Measurements from ENCODE around the gene SCAF1. TPM values are rescaled to one million over a fixed set of nuclear protein-coding genes. Genes with fewer than 3 reads are reported as not detected.

The SCAF1 gene
- total RNA-seq, 2 experiments from 2014 or later: 48.1 to 59.9 TPM

GRCh38 chr19:49655570-49656455, 13.8 kb downstream of the SCAF1 start:
- DNase-seq: no peak
- Mint-ChIP-seq H3K36me3 (ENCODE audit: low read depth) (peaks cover 31% of the 10 kb centered on the region), H3K4me1 (peaks cover 2% of the 10 kb centered on the region), H3K27me3 (no peaks in the 10 kb centered on the region), H3K27ac (no peak overlapping the region), H3K4me3 (no peak overlapping the region), H3K9me3 (no peaks in the 10 kb centered on the region)
- POLR2A ChIA-PET: interaction anchor here (0.6 to 0.8 kb wide), 2 partner anchors 37 to 252 kb away, joined by 3 to 4 read pairs; no protein-coding TSS in a partner anchor
- CTCF ChIA-PET: interaction anchor here (0.6 to 2.7 kb wide), 7 partner anchors 7 to 248 kb away, joined by 3 to 11 read pairs (median 3); partner anchors contain the start of genes NOSIP, PRMT1, RRAS and SCAF1

GRCh38 chr19:49656456-49657109, 14.6 kb downstream of the SCAF1 start:
- Mint-ChIP-seq H3K4me1 (peaks cover 2% of the 10 kb centered on the region), H3K36me3 (ENCODE audit: low read depth) (peaks cover 34% of the 10 kb centered on the region), H3K27ac (no peak overlapping the region), H3K27me3 (no peaks in the 10 kb centered on the region), H3K4me3 (no peak overlapping the region), H3K9me3 (no peaks in the 10 kb centered on the region)
- POLR2A ChIA-PET: no interaction called here
- no peak for DNase-seq
- CTCF ChIA-PET: interaction anchor here (0.8 to 2.7 kb wide), 4 partner anchors 8 to 77 kb away, joined by 3 to 11 read pairs (median 3); partner anchors contain the start of genes NOSIP, PRMT1 and SCAF1

GRCh38 chr19:49657493-49658138, 15.6 kb downstream of the SCAF1 start:
- Mint-ChIP-seq H3K4me1 (peaks cover 4% of the 10 kb centered on the region), H3K27me3 (no peaks in the 10 kb centered on the region), H3K27ac (peak overlapping the region; percentile 46), H3K9me3 (no peaks in the 10 kb centered on the region), H3K36me3 (ENCODE audit: low read depth) (peaks cover 36% of the 10 kb centered on the region), H3K4me3 (no peak overlapping the region)
- ChIA-PET POLR2A (no interaction called here), CTCF (interaction anchor here (0.5 to 1.5 kb wide), 2 partner anchors 21 to 750 kb away, joined by 3 to 4 read pairs; no protein-coding TSS in a partner anchor)
- DNase-seq: no peak

GRCh38 chr19:49658139-49658517, 16.1 kb downstream of the SCAF1 start:
- POLR2A ChIA-PET: no interaction called here

GRCh38 chr19:49658566-49659442, 16.8 kb downstream of the SCAF1 start:
- Mint-ChIP-seq H3K36me3 (ENCODE audit: low read depth) (peaks cover 38% of the 10 kb centered on the region), H3K4me1 (peaks cover 16% of the 10 kb centered on the region), H3K27me3 (no peaks in the 10 kb centered on the region), H3K27ac (no peak overlapping the region), H3K4me3 (no peak overlapping the region), H3K9me3 (no peaks in the 10 kb centered on the region)
- DNase-seq: no peak
- ChIA-PET POLR2A (no interaction called here), CTCF (interaction anchor here (0.6 to 1.5 kb wide), 4 partner anchors 10 to 96 kb away, joined by 3 to 4 read pairs (median 4); partner anchors contain the start of gene RRAS)

More at GRCh38 chr19:49658139-49658517, 16.1 kb downstream of the SCAF1 start:
- CTCF ChIA-PET: interaction anchor here (0.5 to 1.5 kb wide), 3 partner anchors 20 to 749 kb away, joined by 3 to 4 read pairs (median 3); no protein-coding TSS in a partner anchor
- DNase-seq: no peak
- Mint-ChIP-seq H3K4me3 (no peak overlapping the region), H3K36me3 (ENCODE audit: low read depth) (peaks cover 37% of the 10 kb centered on the region), H3K27ac (no peak overlapping the region), H3K9me3 (no peaks in the 10 kb centered on the region), H3K27me3 (no peaks in the 10 kb centered on the region), H3K4me1 (peaks cover 10% of the 10 kb centered on the region)

- no peak for DNase-seq
- peak overlapping the region; percentile 46 for H3K27ac Mint-ChIP-seq
- H3K27me3 Mint-ChIP-seq: no peaks in the 10 kb centered on the region
- no peaks in the 10 kb centered on the region for H3K9me3 Mint-ChIP-seq
- H3K36me3 Mint-ChIP-seq (ENCODE audit: low read depth): peaks cover 41% of the 10 kb centered on the region
- ChIA-PET POLR2A (no interaction called here), CTCF (no interaction called here)
- H3K4me3 Mint-ChIP-seq: no peak overlapping the region
- H3K4me1 Mint-ChIP-seq: peaks cover 21% of the 10 kb centered on the region
Measured at GRCh38 chr19:49660338-49660961, 18.4 kb downstream of the SCAF1 start.

GRCh38 chr19:49662011-49662410, 20.0 kb downstream of the SCAF1 start:
- H3K4me3 Mint-ChIP-seq: no peak overlapping the region

GRCh38 chr19:49663224-49663623, 21.2 kb downstream of the SCAF1 start:
- Mint-ChIP-seq H3K4me1 (peaks cover 39% of the 10 kb centered on the region), H3K36me3 (ENCODE audit: low read depth) (peaks cover 27% of the 10 kb centered on the region), H3K9me3 (no peaks in the 10 kb centered on the region), H3K4me3 (peak overlapping the region; percentile 99), H3K27me3 (no peaks in the 10 kb centered on the region), H3K27ac (peak overlapping the region; percentile 97)
- ChIA-PET POLR2A (interaction anchor here (0.7 kb wide), 2 partner anchors 33 to 1269 kb away, joined by 3 to 8 read pairs; no protein-coding TSS in a partner anchor), CTCF (interaction anchor here (1.2 to 1.3 kb wide), 2 partner anchors 12 to 15 kb away, joined by 4 to 5 read pairs; no protein-coding TSS in a partner anchor)
- no peak for DNase-seq

More at GRCh38 chr19:49662011-49662410, 20.0 kb downstream of the SCAF1 start:
- Mint-ChIP-seq H3K36me3 (ENCODE audit: low read depth) (peaks cover 33% of the 10 kb centered on the region), H3K4me1 (peaks cover 32% of the 10 kb centered on the region), H3K27me3 (no peaks in the 10 kb centered on the region), H3K27ac (no peak overlapping the region), H3K9me3 (no peaks in the 10 kb centered on the region)
- CTCF ChIA-PET: interaction anchor here (1.0 kb wide), 2 partner anchors 17 to 22 kb away, joined by 3 read pairs; no protein-coding TSS in a partner anchor
- DNase-seq: no peak
- POLR2A ChIA-PET: interaction anchor here (1.0 kb wide), 1 partner anchor 166 kb away, joined by 3 read pairs; no protein-coding TSS in a partner anchor

GRCh38 chr19:49664171-49665035, 22.4 kb downstream of the SCAF1 start:
- no peaks in the 10 kb centered on the region for H3K9me3 Mint-ChIP-seq
- POLR2A ChIA-PET: interaction anchor here (0.7 to 1.1 kb wide), 3 partner anchors 24 to 1268 kb away, joined by 3 to 8 read pairs (median 3); partner anchors contain the start of gene RRAS
- H3K36me3 Mint-ChIP-seq (ENCODE audit: low read depth): peaks cover 22% of the 10 kb centered on the region
- peak overlapping the region; percentile 99 for H3K4me3 Mint-ChIP-seq
- DNase-seq: peak; percentile 92
- CTCF ChIA-PET: interaction anchor here (0.6 to 2.2 kb wide), 4 partner anchors 11 to 857 kb away, joined by 3 to 8 read pairs (median 4); no protein-coding TSS in a partner anchor
- H3K27me3 Mint-ChIP-seq: no peaks in the 10 kb centered on the region
- H3K4me1 Mint-ChIP-seq: peaks cover 41% of the 10 kb centered on the region
- H3K27ac Mint-ChIP-seq: peak overlapping the region; percentile 97

- POLR2A ChIA-PET: interaction anchor here (1.0 kb wide), 1 partner anchor 11 kb away, joined by 5 read pairs; no protein-coding TSS in a partner anchor
- CTCF ChIA-PET: interaction anchor here (0.6 to 2.2 kb wide), 2 partner anchors 11 to 102 kb away, joined by 3 to 8 read pairs; no protein-coding TSS in a partner anchor
- Mint-ChIP-seq H3K36me3 (ENCODE audit: low read depth) (peaks cover 26% of the 10 kb centered on the region), H3K4me1 (peaks cover 41% of the 10 kb centered on the region), H3K27ac (peak overlapping the region; percentile 97), H3K27me3 (no peaks in the 10 kb centered on the region), H3K9me3 (no peaks in the 10 kb centered on the region), H3K4me3 (peak overlapping the region; percentile 99)
- DNase-seq: no peak
Measured at GRCh38 chr19:49665036-49665350, 23.0 kb downstream of the SCAF1 start.
